ENCODE data around the gene APEX2. TPM values are rescaled to one million over a fixed set of nuclear protein-coding genes. Genes with fewer than 3 reads are reported as not detected.

APEX2 gene
- total RNA-seq, 1 experiment from 2014 or later, result 28.5 TPM

DNA sequence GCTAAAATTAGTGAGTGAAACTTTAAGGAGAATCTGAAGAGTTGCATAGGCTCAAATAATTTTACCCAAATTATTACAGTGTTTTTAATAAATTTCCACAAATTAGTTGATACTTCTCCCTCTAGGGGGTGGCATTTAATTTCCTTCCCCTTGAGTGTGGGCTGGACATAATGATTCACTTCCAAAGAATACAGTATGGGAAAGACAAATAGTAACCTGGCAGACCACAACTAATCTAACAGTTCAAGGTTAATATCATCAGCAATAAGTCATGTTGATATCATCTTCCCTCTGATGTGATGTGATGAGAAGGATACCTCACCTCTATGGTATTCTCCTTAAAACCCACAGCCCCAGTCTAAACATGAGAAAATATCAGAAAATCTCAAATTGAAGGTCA, 21.7 kb upstream of the APEX2 start:
- no peak overlapping the region for H3K18ac ChIP-seq (ENCODE audit: insufficient read length, low read depth, low read length)
- H2BK120ac ChIP-seq (ENCODE audit: low read depth, low read length, poor library complexity, severe bottlenecking), result no peak overlapping the region
- no peak overlapping the region for H2BK20ac ChIP-seq (ENCODE audit: low read depth, low read length, poor library complexity, severe bottlenecking)
- no peak overlapping the region for H2BK5ac ChIP-seq (ENCODE audit: insufficient read length, low read length)
- H4K8ac ChIP-seq (replicated peaks; ENCODE audit: insufficient read length, low read depth, low read length), result no peak overlapping the region
- no peak overlapping the region for H3K23ac ChIP-seq (ENCODE audit: insufficient read length, low read depth, low read length)
- no peak for DNase-seq
- H3K9me3 ChIP-seq (ENCODE audit: control insufficient read depth, low read depth, low read length), result peaks cover 16% of the 10 kb centered on the region
- H3K4me3 Mint-ChIP-seq, result no peak overlapping the region
- H2AK5ac ChIP-seq (ENCODE audit: insufficient read length, low read length), result no peak overlapping the region
- H3T11ph ChIP-seq (ENCODE audit: low read length), result no peak overlapping the region
- H3K9me3 Mint-ChIP-seq, result peaks cover 70 to 77% of the 10 kb centered on the region in 2 experiments
- no peak overlapping the region for H3K56ac ChIP-seq (ENCODE audit: insufficient read length, low read depth, low read length)
- no peaks in the 10 kb centered on the region for H3K79me1 ChIP-seq (ENCODE audit: insufficient read depth, low read depth, low read length, poor library complexity, severe bottlenecking)
- H4K5ac ChIP-seq (ENCODE audit: insufficient read length, low read depth, low read length), result no peak overlapping the region
- H3K23me2 ChIP-seq (ENCODE audit: insufficient read length, low read depth, low read length, poor library complexity, severe bottlenecking), result no peaks in the 10 kb centered on the region
- no peak for TF ChIP-seq CTCF (conservative IDR thresholded peaks at IDR 0.05)
- H3K27ac ChIP-seq (ENCODE audit: insufficient read length, low read depth, low read length), result no peak overlapping the region
- no peak overlapping the region for H3K9ac ChIP-seq (ENCODE audit: extremely low read depth, insufficient read length, low read length)
- H3K79me2 ChIP-seq (ENCODE audit: insufficient read depth, low read length), result no peaks in the 10 kb centered on the region
- H3K27ac Mint-ChIP-seq, result no peak overlapping the region
- no peak overlapping the region for H2BK15ac ChIP-seq (ENCODE audit: low read depth, low read length)
- H3K27me3 Mint-ChIP-seq (ENCODE audit: low read depth), result peaks cover 3% of the 10 kb centered on the region
- no peaks in the 10 kb centered on the region for H3K27me3 ChIP-seq (ENCODE audit: insufficient read depth, low read length)
- H2AFZ ChIP-seq (ENCODE audit: low read length), result no peak overlapping the region
- H3K4me2 ChIP-seq (ENCODE audit: insufficient read depth, insufficient read length, low read length), result no peak overlapping the region
- H3K4me1 Mint-ChIP-seq, result no peaks in the 10 kb centered on the region
- no peak overlapping the region for H2BK12ac ChIP-seq (ENCODE audit: insufficient read length, low read depth, low read length)
- no peaks in the 10 kb centered on the region for H3K4me1 ChIP-seq (ENCODE audit: insufficient read depth, low read length)
- H3K14ac ChIP-seq (ENCODE audit: insufficient read depth, low read length), result no peak overlapping the region
- H4K91ac ChIP-seq (ENCODE audit: insufficient read length, low read depth, low read length), result no peak overlapping the region
- no peak overlapping the region for H3K4ac ChIP-seq (ENCODE audit: low read depth, low read length)
- no peaks in the 10 kb centered on the region for H4K20me1 ChIP-seq (ENCODE audit: control insufficient read depth, insufficient read depth, insufficient read length)
- peaks cover 0 to 2% (median 0%) of the 10 kb centered on the region in 3 experiments; a peak in 1 of 7 replicates for H3K36me3 Mint-ChIP-seq (ENCODE audit: insufficient read depth in 1 of 3, low read depth in 3 of 3)
